HUES48 (cell line): ENCODE results near the gene ITGA2B.
"Not testable (repeated sequence)": the region's sequence is repeated elsewhere in the genome, so short reads cannot be mapped to it uniquely, and the experiment has no call there.

Experiments
- H3K27ac ChIP-seq: one replicate; pipeline ENCODE4 v1.7.0; 2013; ENCODE audit warnings: low read depth, low read length, inconsistent platforms
- H3K27me3 ChIP-seq: 2 replicates; pipeline ENCODE4 v1.6.1; 2013; ENCODE audit warnings: mild to moderate bottlenecking, low read length; ENCODE audit not compliant: control insufficient read depth, insufficient read depth
- H3K36me3 ChIP-seq: 2 replicates; pipeline ENCODE4 v1.6.1; 2013; ENCODE audit warnings: low read length; ENCODE audit not compliant: control insufficient read depth, insufficient read depth
- H3K4me1 ChIP-seq: 2 replicates; pipeline ENCODE4 v1.6.1; 2013; ENCODE audit warnings: mild to moderate bottlenecking, low read length; ENCODE audit not compliant: control insufficient read depth, insufficient read depth
- H3K4me3 ChIP-seq: 2 replicates; pipeline ENCODE4 v1.5.1; 2013; ENCODE audit warnings: mild to moderate bottlenecking, low read depth, low read length
- H3K9ac ChIP-seq: 2 replicates; pipeline ENCODE4 v1.6.1; 2013; ENCODE audit warnings: mild to moderate bottlenecking, low read depth, low read length, moderate library complexity
- H3K9me3 ChIP-seq: 2 replicates; pipeline ENCODE4 v1.6.1; 2013; ENCODE audit warnings: low read length; ENCODE audit not compliant: control insufficient read depth, insufficient read depth

Gene ITGA2B

DNA sequence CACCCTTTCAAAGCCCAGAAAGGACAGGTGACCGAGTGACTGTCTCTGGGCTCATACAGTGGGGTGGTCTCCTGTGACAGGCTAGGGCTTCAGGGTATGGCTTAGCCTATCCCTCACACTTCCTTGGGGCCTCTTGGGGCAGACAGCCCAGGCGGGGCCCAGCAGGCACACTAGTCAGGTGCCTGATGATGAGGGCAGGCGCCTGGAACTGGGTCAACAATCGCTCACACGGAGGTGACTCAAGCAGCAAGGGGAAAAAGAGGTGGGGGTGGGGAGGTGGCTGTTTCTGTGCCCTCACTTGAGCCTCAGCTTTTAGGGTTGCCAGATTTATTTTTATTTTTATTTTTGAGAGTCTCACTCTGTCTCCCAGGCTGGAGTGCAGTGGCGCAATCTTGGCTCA is 50.7 kb downstream of the ITGA2B start:
- Histone ChIP-seq H3K27ac (no peak overlapping the region), H3K9ac (no peak overlapping the region), H3K4me3 (no peak overlapping the region), H3K9me3 (no peaks in the 10 kb centered on the region), H3K27me3 (no peaks in the 10 kb centered on the region), H3K4me1 (peaks cover 10% of the 10 kb centered on the region; the same call in 1 of the 2 replicates), H3K36me3 (no peaks in the 10 kb centered on the region)

- Histone ChIP-seq H3K9me3 (no peaks in the 10 kb centered on the region), H3K4me3 (no peak overlapping the region), H3K9ac (no peak overlapping the region), H3K27ac (no peak overlapping the region), H3K27me3 (no peaks in the 10 kb centered on the region), H3K4me1 (peaks cover 10% of the 10 kb centered on the region; the same call in 1 of the 2 replicates), H3K36me3 (no peaks in the 10 kb centered on the region)
Observed at GRCh38 chr17:44335968-44336367, 53.5 kb downstream of the ITGA2B start.

DNA sequence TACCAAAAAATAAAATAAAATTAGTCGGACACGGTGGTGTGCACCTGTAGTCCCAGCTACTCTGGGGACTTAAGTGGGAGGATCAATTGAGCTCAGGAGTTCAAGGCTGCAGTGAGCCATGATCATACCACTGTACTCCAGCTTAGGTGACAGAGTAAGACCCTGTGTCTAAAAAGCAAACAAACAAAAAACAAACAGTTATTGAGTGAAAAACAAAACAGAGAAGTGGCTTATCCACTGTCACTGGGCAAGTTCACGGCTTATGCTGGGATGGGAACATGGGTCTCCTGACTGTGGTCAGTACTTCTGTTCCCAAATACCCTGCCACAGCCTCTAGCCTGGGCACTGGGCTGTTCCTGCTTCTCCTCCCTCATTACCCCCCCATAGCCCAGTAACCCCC is 53.9 kb downstream of the ITGA2B start:
- no peaks in the 10 kb centered on the region for H3K36me3 ChIP-seq
- peaks cover 10% of the 10 kb centered on the region; the same call in 1 of the 2 replicates for H3K4me1 ChIP-seq
- no peak overlapping the region for H3K9ac ChIP-seq
- H3K27ac ChIP-seq, result no peak overlapping the region
- no peaks in the 10 kb centered on the region for H3K27me3 ChIP-seq
- no peak overlapping the region for H3K4me3 ChIP-seq
- H3K9me3 ChIP-seq, result no peaks in the 10 kb centered on the region

DNA sequence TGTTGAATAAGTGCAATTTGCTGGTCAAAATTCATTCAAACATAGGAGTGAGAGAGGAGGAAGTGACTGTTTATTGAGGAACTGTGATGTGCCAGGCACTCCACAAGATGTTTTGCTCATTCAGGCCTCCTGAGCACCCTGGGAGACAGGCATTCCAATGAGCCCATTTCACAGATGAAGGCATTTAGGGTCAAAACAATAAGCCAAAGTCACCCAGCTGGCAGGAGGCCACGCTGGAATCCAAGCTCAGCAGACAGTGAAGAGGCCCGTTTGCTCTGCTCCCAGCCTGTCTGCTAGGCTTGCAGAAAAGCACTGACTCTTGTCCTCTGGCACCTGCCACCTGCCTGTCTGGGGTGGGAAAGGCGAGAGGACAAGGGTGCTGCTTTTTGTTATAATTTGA is 54.7 kb downstream of the ITGA2B start:
- peaks cover 10% of the 10 kb centered on the region; the same call in 1 of the 2 replicates for H3K4me1 ChIP-seq
- H3K4me3 ChIP-seq, result no peak overlapping the region
- H3K27ac ChIP-seq, result no peak overlapping the region
- no peaks in the 10 kb centered on the region for H3K9me3 ChIP-seq
- H3K27me3 ChIP-seq, result no peaks in the 10 kb centered on the region
- H3K9ac ChIP-seq, result no peak overlapping the region
- H3K36me3 ChIP-seq, result no peaks in the 10 kb centered on the region

GRCh38 chr17:44334315-44334714 is 55.1 kb downstream of the ITGA2B start:
- H3K9ac ChIP-seq, result no peak overlapping the region
- no peak overlapping the region for H3K4me3 ChIP-seq
- no peak overlapping the region for H3K27ac ChIP-seq
- no peaks in the 10 kb centered on the region for H3K27me3 ChIP-seq
- H3K36me3 ChIP-seq, result no peaks in the 10 kb centered on the region
- no peaks in the 10 kb centered on the region for H3K9me3 ChIP-seq
- peaks cover 10% of the 10 kb centered on the region; the same call in 1 of the 2 replicates for H3K4me1 ChIP-seq

- Histone ChIP-seq H3K27ac (no peak overlapping the region), H3K36me3 (no peaks in the 10 kb centered on the region), H3K9me3 (no peaks in the 10 kb centered on the region), H3K4me1 (peaks cover 10% of the 10 kb centered on the region; the same call in 1 of the 2 replicates), H3K9ac (no peak overlapping the region), H3K27me3 (no peaks in the 10 kb centered on the region), H3K4me3 (no peak overlapping the region)
Observed at GRCh38 chr17:44333371-44333770, 56.1 kb downstream of the ITGA2B start.

DNA sequence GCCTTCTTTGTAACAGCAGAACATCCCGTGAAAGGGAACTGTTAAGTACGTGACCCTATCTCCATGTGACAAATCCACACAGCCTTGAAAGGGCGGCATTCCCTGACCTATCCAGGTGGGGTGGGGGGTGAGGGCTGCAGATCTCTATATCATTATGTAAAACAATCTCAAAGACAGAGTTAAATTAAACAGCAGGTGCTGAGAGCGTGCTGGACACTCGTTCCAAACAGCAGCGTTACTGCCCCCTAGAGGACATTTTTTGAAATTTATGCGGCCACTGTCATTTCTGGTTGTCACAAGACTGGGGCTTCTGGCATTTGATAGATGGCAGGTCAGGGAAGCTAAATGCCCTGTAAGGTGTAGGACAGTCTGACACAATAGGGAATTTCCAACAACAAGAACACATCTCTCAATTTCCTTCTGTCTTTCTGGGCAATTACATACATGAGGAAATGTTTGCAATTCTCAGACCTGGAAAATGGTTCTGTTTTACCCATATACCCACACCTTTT is 58.1 kb downstream of the ITGA2B start:
- Histone ChIP-seq H3K4me3 (no peak overlapping the region), H3K27me3 (no peaks in the 10 kb centered on the region), H3K9me3 (no peaks in the 10 kb centered on the region), H3K27ac (no peak overlapping the region), H3K36me3 (no peaks in the 10 kb centered on the region), H3K9ac (no peak overlapping the region), H3K4me1 (peaks cover 10% of the 10 kb centered on the region; the same call in 1 of the 2 replicates)

GRCh38 chr17:44330263-44330662 is 59.2 kb downstream of the ITGA2B start:
- H3K4me1 ChIP-seq, H3K4me3 ChIP-seq, H3K27ac ChIP-seq, H3K36me3 ChIP-seq, H3K9me3 ChIP-seq, H3K27me3 ChIP-seq, H3K9ac ChIP-seq: not testable (repeated sequence)

GRCh38 chr17:44329516-44329915 is 59.9 kb downstream of the ITGA2B start:
- H3K36me3 ChIP-seq, H3K27me3 ChIP-seq, H3K4me3 ChIP-seq, H3K9me3 ChIP-seq, H3K4me1 ChIP-seq, H3K27ac ChIP-seq, H3K9ac ChIP-seq: not testable (repeated sequence)

- no peaks in the 10 kb centered on the region; the same call in 1 of the 2 replicates for H3K27me3 ChIP-seq
- H3K27ac ChIP-seq, result no peak overlapping the region
- no peaks in the 10 kb centered on the region for H3K4me1 ChIP-seq
- H3K4me3 ChIP-seq, result no peak overlapping the region
- H3K36me3 ChIP-seq, result no peaks in the 10 kb centered on the region
- no peaks in the 10 kb centered on the region for H3K9me3 ChIP-seq
- no peak overlapping the region for H3K9ac ChIP-seq
Observed at GRCh38 chr17:44327715-44328449, 61.6 kb downstream of the ITGA2B start.

- Histone ChIP-seq H3K36me3 (peaks cover 7% of the 10 kb centered on the region), H3K27ac (no peak overlapping the region), H3K9me3 (no peaks in the 10 kb centered on the region), H3K4me1 (no peaks in the 10 kb centered on the region), H3K9ac (no peak overlapping the region), H3K27me3 (no peaks in the 10 kb centered on the region; the same call in 1 of the 2 replicates), H3K4me3 (no peak overlapping the region; the same call in 1 of the 2 replicates)
Observed at GRCh38 chr17:44326861-44327444, 62.5 kb downstream of the ITGA2B start.
